IPS-18c (cell line): ENCODE data around the gene BPIFB2.

Source experiments
- H3K4me3 ChIP-seq: 2 replicates; pipeline ENCODE4 v1.7.0; 2013; ENCODE audit warnings: low read depth, mild to moderate bottlenecking, low read length, moderate library complexity; ENCODE audit not compliant: insufficient read depth
- H3K9me3 ChIP-seq: one replicate; pipeline ENCODE4 v1.6.1; 2013; ENCODE audit warnings: mild to moderate bottlenecking, low read length, moderate library complexity; ENCODE audit not compliant: control insufficient read depth, insufficient read depth

The BPIFB2 gene

DNA sequence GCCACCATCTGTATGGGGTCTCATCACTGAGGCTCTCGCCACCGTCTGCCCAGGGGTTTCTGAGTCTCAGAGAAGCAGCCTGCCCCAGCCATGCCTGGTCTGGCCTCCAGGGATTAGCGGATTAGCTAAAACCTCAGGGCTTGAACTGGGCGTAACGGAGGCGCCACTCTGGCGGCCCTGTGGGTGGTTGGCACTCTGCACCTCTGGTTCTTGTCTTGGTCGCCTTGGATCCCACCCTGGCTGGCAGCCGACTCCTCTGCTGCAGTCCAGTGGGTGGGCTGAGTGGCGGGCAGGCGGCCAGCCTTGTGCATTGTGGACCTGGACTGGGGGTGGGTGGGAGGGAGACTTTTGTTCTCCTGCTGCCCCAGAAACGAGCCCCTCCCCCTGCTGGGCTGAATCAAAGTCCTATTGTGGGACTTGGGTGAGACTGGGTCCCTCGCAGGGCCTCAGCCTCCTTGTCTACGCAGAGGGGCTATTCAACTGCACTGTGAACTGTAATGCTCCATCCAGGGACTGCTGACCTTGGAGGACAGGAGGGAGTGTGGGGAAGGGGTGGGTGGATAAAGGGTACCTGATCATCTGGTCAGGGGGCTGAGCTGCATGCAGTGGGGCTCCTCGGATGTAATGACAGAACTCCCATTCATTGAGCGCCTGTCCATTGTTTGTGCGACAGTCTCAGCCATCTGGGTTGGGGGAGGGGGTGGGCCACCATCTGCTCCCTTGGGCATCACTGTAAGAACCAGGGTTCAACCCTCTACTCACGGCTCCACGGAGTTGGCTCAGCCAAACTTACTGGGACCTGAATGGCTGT lies 27.2 kb upstream of the BPIFB2 start:
- no peak overlapping the region for H3K4me3 ChIP-seq
- H3K9me3 ChIP-seq: peaks cover 2% of the 10 kb centered on the region

DNA sequence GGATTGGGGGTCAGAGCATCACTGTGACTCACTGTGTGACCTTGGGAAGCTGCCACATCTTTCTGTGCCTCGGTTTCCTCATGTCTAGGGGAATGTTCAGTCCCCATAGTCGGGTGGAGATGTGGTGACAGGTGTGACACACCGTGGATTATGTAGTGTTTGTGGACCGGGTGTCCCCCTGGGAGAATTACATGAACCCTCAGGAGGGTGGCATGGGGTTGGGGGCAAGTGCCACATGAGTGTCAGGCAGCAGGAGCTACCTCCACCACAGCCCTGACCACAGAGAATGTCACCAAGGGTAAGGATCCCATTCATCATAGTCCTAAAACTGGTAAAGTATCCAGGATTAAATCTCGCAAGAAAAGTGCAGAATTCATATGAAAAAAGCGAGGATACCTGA lies 26.5 kb upstream of the BPIFB2 start:
- peaks cover 2% of the 10 kb centered on the region for H3K9me3 ChIP-seq
- no peak overlapping the region for H3K4me3 ChIP-seq

DNA sequence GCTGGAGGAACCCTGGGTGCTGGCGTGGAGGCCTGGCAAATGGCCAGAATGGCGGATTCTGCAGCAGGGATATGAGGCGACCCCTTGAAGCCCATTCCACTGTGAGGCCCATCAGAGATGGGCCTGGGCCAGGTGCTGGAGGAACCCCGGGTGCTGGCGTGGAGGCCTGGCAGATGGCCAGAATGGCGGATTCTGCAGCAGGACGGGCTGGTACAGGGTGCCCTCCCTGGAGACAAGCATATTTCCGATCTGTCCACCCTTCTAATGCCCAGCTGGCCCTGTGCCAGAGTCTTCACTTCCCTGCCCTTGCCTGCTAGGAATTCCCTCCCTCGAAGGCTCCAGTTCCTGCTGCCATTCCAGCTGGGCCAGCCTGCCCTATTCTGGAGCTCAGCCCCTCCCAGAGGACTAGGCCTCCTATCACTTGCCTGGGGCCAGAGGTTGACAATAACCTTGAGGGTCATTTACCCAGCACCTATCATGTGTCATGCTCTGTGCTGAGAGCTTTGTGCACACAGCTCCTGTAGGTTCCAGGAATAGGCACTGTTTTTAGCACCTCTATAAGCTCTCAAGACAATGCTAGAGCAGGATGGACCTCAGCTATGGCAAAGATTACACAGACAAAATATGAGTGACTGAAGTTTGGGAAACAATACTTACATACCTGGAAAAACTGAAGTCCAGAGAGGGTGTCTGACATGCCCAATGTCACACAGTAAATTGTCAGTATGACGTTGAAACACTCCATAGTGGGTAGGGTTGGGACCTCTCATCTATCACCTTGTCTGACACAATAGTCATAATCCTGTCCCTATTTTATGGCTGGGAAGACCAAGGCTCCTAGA lies 24.7 kb upstream of the BPIFB2 start:
- Histone ChIP-seq H3K9me3 (no peaks in the 10 kb centered on the region), H3K4me3 (no peak overlapping the region)

DNA sequence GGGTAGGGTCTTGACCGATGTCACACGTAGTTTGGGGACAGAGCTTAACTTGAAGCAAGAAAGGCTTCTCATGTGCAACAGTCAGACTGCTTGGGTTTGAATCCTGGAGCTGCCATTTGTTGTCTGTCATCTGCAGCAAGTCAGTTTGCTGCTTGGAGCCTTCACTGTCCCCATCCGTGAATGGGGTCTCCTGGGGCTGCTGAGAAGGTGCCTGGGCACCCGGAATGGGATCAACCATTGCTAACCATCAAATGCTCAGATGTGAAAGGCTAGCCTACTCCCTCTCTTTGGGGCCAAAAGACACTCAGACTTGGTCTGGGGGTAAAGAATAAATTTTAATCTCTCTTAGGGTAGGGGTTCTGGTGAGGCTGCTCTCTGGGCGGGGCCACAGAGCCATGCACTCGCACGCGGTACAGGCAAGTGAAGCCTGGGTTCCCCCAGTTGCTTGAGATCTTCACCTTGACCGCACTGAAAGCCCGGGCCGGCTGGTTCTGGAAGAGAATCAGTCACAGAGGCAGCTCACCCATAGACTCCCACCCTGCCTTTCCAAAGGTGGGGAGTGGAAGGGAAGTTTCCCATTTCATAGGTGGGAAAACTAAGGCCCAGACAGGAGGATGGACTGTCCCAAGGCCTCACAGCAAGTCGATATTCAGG lies 23.9 kb upstream of the BPIFB2 start:
- Histone ChIP-seq H3K4me3 (no peak overlapping the region), H3K9me3 (no peaks in the 10 kb centered on the region)

DNA sequence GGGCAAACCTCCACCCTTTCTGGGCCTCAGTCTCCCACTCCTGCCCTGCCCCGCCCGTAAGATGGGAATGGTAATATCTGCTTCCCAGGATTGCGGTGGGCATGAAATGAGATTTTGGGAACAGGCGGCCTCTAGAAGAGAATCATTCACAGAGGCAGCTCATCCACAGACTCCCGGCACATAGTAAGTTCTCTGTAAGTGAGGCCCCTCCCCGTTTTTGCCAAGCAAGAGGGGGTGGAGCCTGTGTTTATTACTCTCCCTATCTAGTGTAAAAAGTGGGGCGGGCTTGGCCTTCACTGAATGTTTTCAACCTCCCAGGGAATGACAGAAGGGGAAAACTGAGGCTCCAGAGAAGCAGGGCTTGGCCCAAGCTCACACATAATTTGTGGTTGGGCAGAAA lies 23.3 kb upstream of the BPIFB2 start:
- Histone ChIP-seq H3K9me3 (no peaks in the 10 kb centered on the region), H3K4me3 (no peak overlapping the region)

DNA sequence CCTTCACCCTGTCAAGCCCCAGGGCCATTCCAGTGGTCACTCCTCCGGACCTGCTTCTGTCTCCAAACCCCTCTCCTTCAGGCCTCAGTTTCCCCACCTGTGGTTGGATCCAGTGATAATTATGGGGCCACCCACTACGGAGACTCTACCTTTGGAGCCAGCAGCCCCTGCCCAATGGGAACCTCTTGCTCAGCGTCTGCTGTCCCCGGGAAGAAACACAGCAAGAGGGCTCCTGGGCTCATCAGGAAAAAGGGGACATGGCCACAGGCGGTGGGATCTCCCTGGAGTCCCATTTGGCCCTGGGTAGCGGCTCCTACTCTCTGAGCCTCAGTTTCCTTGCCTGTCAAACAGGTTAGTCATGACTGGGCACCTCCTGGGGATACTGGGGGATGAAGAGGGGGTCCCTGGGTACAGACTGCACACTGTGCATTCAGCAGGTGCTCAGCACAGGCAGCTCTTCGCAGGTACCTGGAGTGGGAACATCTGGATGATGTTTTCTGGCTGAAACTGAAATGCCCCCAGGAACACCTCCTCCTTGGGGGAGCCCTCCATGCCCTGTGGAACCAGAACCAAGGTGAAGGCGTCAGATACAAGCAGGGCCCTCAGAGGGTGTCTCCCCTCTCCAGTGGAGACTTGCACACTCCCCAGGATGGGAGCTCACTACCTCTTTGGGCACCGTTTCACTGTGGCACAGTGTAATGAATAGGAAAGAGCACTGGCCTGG lies 22.7 kb upstream of the BPIFB2 start:
- H3K9me3 ChIP-seq: no peaks in the 10 kb centered on the region

DNA sequence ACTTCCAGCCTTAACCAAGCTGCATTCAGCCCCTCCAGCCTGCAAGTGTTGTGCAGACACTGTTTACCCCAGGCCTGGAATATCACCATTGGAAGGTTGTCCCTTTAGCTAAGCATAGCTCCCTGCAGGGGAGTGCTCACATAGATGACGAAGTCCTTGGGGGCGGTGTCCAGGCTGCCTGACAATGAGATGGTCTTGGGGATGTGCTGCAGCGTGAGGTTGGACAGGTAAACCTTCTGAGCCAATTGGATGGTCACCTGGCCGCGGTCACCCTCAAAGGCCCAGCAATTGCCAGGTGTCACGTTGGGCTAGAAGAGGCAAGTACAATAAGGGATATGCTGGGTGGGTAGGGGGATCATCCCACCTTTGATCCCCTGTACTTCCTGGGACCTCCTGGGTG lies 21.9 kb upstream of the BPIFB2 start:
- Histone ChIP-seq H3K9me3 (no peaks in the 10 kb centered on the region), H3K4me3 (no peak overlapping the region)

More for the DNA sequence above, 22.7 kb upstream of the BPIFB2 start:
- H3K4me3 ChIP-seq: no peak overlapping the region

DNA sequence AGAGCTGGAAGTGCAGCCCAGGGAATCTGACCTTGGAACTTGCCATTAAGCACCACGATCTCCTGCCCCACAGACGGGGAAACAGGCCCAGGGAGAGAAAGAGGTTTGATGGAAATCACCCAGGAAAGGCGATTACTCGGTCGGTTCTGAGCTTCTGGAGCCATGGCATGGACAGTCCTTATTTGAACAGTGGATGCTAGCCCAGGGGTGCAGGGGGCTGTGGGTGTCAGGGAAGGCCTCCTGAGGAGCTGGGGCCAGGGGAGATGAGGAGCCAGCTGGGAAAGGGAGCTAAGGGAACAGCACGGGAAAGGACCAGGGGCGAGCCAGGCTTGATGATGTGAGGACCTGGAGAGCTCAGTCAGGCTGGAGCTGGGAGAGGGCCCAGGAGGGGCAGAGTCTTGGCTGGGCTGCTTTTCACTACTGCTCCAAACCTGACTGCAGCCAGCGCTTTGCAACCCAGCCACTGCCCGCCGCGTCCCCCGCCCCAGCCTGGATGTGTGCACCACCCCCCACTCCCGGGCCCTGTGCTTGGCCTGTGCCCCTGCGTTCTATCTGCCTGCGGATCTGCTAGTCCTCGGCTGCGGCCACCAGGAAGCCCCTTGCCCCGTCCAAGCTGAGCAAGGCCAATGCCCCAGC lies 21.1 kb upstream of the BPIFB2 start:
- Histone ChIP-seq H3K4me3 (no peak overlapping the region), H3K9me3 (no peaks in the 10 kb centered on the region)

DNA sequence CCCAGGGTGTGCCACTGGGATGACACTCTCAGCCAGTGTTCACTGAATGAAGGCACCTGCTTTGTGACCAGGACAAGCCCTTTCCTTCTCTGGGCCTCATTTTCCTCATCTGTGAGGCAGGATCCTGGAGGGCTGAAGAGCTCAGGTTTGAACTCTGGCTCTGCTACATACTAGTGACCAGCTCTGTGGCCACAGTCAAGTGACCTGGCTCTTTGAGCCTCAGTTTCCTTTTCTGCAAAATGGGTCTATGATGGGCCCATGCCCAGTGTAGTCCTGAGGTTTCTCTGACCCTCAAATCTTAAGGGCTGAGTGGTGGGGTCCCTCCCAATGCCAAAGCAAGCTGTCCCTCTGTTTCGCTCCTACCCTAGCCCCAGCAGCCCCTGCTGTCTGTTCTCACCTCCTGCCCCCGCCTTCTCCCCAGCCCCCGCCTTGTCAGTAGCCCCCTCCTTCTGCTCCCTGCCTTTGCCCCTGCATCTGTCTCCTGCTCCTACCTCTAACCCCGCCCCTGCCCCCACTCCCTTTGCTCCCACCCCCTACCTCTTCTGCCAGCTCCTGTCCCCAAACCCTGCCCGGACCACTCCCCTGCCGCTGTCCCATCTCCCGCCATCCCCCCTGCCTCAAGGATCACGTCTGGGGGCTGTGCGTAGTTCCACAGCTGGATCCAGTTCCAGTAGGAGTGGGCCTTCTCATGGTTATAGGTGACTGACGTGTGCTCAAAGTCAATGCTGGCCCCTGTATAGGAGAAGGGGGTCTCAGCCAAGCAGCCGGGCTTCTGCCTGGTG lies 20.3 kb upstream of the BPIFB2 start:
- Histone ChIP-seq H3K9me3 (no peaks in the 10 kb centered on the region), H3K4me3 (no peak overlapping the region)

DNA sequence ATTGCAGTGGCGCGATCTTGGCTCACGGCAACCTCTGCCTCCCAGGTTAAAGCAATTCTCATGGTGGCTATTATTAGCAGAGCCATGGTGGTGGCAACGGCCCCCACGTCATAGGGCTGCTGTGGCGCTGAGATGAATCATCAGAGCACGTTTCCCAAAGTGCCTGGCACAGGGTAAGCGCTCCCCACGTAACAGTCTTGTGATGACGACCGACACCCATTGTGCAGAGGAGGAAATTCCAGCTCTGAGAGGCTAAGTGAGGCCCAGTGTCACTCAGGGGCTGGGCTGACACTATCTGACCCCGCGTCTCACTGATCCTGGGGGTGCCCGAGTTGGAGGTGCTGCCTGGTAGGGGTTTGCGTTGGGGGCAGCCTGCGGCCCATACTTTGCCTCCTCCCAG lies 19.5 kb upstream of the BPIFB2 start:
- Histone ChIP-seq H3K4me3 (no peak overlapping the region), H3K9me3 (no peaks in the 10 kb centered on the region)

DNA sequence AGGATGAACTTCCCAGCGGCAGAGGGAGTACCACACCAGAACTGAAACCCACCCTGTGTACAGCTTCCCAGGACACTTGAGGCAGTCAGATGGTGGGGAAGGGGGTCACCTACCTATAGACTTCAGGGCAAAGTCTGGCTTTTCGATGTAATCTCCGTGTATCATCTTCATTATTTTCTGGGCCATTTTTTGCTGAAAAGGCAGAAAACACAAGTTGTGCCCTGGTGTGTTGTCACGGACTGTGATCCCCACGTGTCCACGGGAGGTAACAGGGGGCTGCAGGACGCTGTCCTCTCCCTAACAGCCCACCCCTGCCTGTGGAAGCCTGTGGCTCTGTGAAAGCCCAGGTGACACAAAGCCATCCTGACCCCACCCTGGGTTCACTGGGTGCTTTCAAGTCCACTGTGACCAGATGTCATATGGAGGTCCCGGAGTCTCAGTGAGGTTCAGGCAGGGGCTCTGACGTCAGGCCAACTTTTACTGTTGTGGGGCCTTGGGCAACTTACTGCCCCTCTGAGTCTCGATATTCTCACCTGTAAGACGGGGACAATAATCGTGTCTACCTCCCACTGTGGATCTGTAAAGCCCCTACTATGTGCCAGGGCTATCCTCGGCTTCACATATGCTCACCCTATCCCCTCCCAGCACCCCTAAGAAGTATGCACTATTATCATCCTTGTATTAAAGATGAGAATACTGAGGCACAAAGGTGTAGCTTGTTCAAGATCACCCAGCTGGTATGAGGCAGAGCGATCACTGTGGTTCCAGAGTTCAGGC lies 17.8 kb upstream of the BPIFB2 start:
- H3K9me3 ChIP-seq: peaks cover under 1% of the 10 kb centered on the region

DNA sequence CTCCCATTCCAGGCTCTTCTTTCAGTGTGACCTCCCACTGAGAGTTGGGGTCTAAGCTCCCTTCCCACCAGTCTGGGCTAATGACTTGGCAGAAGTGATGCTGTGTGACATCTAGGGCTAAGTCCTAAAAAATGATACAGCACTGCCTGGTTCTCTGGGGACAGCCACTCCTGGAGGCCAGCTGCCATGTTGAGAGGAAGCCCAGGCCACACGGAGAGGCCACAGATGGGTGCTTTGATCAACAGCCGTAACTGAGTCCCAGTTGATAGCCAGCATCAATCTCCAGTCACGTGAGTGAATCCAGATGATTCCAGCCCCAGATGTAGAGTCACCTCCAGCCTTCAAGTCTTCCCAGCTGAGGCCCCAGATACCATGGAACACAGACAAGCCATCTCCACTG lies 17.1 kb upstream of the BPIFB2 start:
- peaks cover 2% of the 10 kb centered on the region for H3K9me3 ChIP-seq
- no peak overlapping the region for H3K4me3 ChIP-seq

More for the DNA sequence above, 17.8 kb upstream of the BPIFB2 start:
- no peak overlapping the region for H3K4me3 ChIP-seq

DNA sequence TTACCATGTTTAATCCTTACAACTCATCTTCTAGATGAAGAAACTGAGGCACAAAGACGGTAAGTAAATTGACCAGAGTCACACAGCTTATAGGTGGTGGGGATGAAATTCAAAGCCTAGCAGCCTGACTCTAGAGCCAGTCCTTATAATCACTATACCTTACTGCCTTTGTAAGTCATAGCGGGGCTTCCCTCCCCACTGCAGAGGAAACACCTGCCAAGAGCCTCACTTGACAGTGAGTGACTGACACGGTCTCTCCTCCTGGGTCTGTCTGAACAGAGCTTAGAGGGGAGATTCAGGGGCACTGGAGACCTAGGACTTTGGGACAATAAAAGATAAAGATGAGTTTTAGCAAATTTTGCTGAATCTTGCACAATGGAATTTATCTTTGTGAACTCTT lies 16.1 kb upstream of the BPIFB2 start:
- H3K4me3 ChIP-seq: no peak overlapping the region
- peaks cover 2% of the 10 kb centered on the region for H3K9me3 ChIP-seq

DNA sequence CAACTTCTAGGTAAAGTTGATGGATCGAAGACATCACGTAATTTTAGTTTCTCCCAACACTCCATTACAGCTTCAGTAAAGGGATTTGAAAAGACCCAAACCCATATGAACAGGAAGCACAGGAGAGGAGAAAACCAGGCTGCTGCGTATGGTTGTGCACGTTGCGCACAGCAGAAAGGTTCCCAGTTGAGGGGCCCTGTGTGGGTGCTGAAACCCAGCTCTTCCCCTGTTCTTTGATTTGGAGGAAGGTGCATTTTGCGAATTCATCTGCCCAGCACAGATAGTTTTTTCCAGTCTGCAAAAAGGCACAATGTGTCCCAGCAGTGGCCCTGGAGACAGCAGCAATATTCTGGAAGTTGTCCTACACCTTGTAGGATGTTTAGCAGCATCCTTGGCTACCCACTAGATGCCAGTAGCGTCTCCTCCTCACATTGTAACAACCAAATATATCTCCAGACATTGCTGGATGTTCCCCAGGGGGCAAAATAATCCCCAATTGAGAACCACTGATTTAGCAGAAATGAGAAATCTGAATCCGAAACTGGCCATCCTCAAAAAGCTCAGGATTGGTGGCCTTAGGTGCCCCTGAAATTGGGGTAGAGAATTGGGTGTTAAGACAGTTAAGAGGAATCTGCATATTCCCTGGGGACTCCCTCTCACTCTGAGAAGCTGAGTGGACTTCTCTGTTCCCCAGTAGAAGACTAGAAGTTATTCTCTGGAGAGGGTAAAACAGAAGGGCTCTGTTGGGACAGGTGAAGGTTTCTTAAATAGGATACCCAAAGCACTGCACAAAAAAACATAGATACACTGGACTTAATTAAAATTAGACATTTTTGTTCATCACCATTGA lies 15.5 kb upstream of the BPIFB2 start:
- Histone ChIP-seq H3K9me3 (peaks cover 2% of the 10 kb centered on the region), H3K4me3 (no peak overlapping the region)
